Peyer's patch (tissue), 4 donors: ENCODE results near the gene LRRC26. TPM values are rescaled to one million over a fixed set of nuclear protein-coding genes. Genes with fewer than 3 reads are reported as not detected.
"Not testable (repeated sequence)": the region's sequence is repeated elsewhere in the genome, so short reads cannot be mapped to it uniquely, and the experiment has no call there.

Experiments
- DNase-seq, 3 donors: peaks; one replicate each; pipeline ENCODE4 v3.0.0-alpha.2; 2017 to 2019
- H3K27ac ChIP-seq, 4 donors: fragments of 200-600 bp; sonication (generic); one replicate each; pipeline ENCODE4 v1.5.1; 2016 to 2019
- H3K27me3 ChIP-seq, 2 donors: fragments of 200-600 bp; sonication (generic); one replicate each; pipeline ENCODE4 v1.5.1; 2019
- H3K36me3 ChIP-seq, 3 donors: fragments of 200-600 bp; sonication (generic); one replicate each; pipeline ENCODE4 v1.5.1; 2016 to 2019
- H3K4me1 ChIP-seq, 4 donors: fragments of 200-600 bp; sonication (generic); one replicate each; pipeline ENCODE4 v1.5.1; 2016 to 2019
- H3K4me3 ChIP-seq, 4 donors: fragments of 200-600 bp; sonication (generic); 1 replicate in 3 of 4; 2 replicates in 1 of 4; pipeline ENCODE4 v1.5.1; 2016 to 2019; ENCODE audit warnings: mild to moderate bottlenecking in 1 of 4
- H3K9me3 ChIP-seq, 4 donors: fragments of 200-600 bp; sonication (generic); one replicate each; pipeline ENCODE4 v1.5.1; 2016 to 2019; ENCODE audit warnings: mild to moderate bottlenecking in 1 of 4
- POLR2A ChIP-seq, 2 donors: fragments of 450-650 bp; IDR thresholded peaks; one replicate each; pipeline ENCODE4 v1.5.1; 2017; ENCODE audit warnings: antibody characterized with exemption in 2 of 2, mild to moderate bottlenecking in 2 of 2, moderate library complexity in 2 of 2
- total RNA-seq, 4 donors: library from RNA; depleted of rRNA; stranded (reverse); fragments of >200 nt; gene quantifications; one replicate each; pipeline ENCODE4 v1.1.0, GENCODE V29; 2016
- TF ChIP-seq, protein P1 (sequence below), 6 experiments: fragments of 450-650 bp in 4 of 6; fragments of 200-600 bp in 2 of 6; sonication (generic) in 1 of 6; IDR thresholded peaks; one replicate each; pipeline ENCODE4 v1.5.1; 2017 to 2019; ENCODE audit warnings: antibody characterized with exemption in 6 of 6, mild to moderate bottlenecking in 3 of 6, moderate library complexity in 1 of 6

The LRRC26 gene
- total RNA-seq, 4 donors from 2014 or later = 14.5 to 45.7 (median 34.1) TPM

DNA sequence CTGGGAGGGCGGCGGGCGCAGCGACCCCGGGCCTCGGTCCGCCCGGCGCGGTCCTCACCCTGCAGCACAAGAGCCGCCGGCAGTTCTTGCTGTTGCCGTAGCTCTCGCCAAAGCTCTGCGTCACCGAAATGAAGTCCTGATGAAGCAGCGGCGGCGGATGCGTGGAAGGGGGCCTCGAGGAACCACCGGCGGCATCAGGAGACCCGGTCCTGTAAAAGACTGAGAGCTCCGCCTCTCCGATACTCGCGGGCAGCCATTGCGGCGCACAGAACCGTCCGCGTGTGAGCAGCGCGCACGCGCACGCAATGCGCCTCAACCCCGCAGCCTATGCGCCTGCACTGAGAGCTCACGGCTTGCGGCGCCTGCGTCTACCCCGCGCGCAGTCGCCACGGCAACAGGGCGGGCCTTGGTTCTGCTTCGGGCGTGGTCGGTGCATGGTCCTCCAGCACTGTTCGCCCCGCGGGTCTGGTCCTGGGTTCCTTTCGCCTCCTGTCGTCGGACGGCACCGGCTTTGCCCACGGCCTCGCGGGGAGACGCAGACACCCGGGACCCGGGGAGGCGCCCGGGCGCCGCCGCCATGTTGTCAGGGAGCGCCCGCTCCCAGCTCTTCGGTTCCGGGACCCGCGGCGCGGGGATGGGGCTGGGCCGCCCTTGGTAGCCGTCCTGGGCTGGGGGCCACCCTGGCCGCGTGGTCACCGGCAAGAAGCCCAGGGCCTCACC, 40.2 kb downstream of the LRRC26 start:
- H3K36me3 ChIP-seq = no peaks in the 10 kb centered on the region
- DNase-seq = peak; percentile 86 to 96 (median 94)
- TF ChIP-seq POLR2A (IDR thresholded peaks at IDR 0.05) = peak; percentile 53 to 67
- TF ChIP-seq, protein P1, sequence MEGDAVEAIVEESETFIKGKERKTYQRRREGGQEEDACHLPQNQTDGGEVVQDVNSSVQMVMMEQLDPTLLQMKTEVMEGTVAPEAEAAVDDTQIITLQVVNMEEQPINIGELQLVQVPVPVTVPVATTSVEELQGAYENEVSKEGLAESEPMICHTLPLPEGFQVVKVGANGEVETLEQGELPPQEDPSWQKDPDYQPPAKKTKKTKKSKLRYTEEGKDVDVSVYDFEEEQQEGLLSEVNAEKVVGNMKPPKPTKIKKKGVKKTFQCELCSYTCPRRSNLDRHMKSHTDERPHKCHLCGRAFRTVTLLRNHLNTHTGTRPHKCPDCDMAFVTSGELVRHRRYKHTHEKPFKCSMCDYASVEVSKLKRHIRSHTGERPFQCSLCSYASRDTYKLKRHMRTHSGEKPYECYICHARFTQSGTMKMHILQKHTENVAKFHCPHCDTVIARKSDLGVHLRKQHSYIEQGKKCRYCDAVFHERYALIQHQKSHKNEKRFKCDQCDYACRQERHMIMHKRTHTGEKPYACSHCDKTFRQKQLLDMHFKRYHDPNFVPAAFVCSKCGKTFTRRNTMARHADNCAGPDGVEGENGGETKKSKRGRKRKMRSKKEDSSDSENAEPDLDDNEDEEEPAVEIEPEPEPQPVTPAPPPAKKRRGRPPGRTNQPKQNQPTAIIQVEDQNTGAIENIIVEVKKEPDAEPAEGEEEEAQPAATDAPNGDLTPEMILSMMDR (IDR thresholded peaks at IDR 0.05) = no peak
- H3K27me3 ChIP-seq = no peaks in the 10 kb centered on the region
- H3K4me1 ChIP-seq = peaks cover 0 to 38% (median 23%) of the 10 kb centered on the region in 4 donors
- peak overlapping the region; percentile 62 to 86 (median 83) for H3K27ac ChIP-seq
- peak overlapping the region; percentile 63 to 94 (median 86) for H3K4me3 ChIP-seq
- H3K9me3 ChIP-seq = peaks cover 0 to 7% (median 3%) of the 10 kb centered on the region in 4 donors

DNA sequence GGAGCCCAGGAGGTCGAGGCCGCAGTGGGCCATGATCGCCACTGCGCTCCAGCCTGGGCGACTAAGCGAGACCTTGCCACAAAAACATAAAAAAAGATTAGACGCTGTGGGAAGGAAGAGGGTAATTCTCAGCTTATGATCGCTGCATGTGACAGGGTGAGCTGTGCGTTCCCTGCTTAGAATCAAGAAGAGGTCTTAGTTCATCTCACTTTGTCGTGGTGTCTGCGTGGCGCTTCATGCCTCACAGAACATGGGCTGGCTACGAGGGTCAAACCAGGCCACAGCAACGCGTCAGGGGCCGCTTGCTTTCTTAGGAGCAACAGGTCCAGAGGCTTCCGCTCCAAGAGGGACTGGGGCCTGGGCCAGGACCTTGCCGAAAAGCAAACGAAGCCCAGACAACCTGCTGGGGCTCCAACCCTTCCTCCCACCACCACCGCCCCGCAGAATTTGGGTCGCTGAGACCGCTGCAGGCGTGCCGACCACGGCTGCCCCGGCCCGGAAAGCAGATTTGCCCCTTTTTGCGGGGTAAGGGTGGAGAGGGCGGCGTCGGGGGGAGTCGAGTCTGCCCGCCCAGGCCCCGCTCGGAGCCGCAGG, 40.9 kb downstream of the LRRC26 start:
- H3K4me3 ChIP-seq = peak overlapping the region; percentile 63 to 94 (median 86)
- peak in 2 of 3 donors; percentile 47 to 60 for DNase-seq
- peaks cover 0 to 38% (median 23%) of the 10 kb centered on the region in 4 donors for H3K4me1 ChIP-seq
- H3K9me3 ChIP-seq = peaks cover 0 to 7% (median 3%) of the 10 kb centered on the region in 4 donors
- no peaks in the 10 kb centered on the region for H3K36me3 ChIP-seq
- H3K27ac ChIP-seq = peak overlapping the region; percentile 62 to 86 (median 83)
- no peaks in the 10 kb centered on the region for H3K27me3 ChIP-seq
- TF ChIP-seq, protein P1 (IDR thresholded peaks at IDR 0.05) = no peak
- no peak for TF ChIP-seq POLR2A (IDR thresholded peaks at IDR 0.05)

DNA sequence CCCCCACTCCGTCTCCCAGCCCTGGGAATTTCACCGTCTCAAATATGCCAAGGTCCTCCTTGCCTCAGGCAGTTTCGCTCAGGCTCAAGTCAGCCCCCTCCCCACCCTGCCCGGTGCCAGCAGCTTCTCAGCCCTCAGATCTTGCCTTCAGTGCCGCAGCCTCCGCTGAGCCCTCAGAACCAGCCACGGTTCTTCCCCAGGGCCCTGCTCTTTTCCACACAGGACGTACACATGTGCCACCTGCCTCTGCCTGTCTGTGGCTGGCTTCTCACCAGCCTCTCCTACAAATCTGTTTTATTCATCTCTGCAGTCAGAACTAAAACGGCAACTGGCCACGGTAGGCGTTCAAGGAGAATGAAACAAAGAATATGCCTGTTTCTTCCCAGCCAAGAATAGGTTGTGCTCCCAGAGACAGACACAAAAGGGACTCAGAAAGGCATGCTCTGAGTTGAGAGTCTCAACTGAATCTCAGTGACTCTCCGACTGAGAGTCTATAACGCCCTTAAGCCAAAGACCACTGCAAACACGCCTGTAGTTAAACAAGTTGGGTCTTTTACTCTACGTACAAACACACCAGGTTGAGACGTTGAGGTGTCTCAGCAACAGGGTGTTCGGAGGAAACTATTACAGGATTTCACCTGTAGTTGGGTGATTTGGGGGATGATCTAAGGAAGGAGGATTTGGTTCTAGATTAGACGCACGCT, 41.5 kb downstream of the LRRC26 start:
- TF ChIP-seq, protein P1 (IDR thresholded peaks at IDR 0.05) = no peak
- TF ChIP-seq POLR2A (IDR thresholded peaks at IDR 0.05) = no peak
- Histone ChIP-seq H3K27ac (peak overlapping the region; percentile 62 to 86 (median 83)), H3K9me3 (peaks cover 0 to 7% (median 3%) of the 10 kb centered on the region in 4 donors), H3K4me1 (peaks cover 0 to 38% (median 23%) of the 10 kb centered on the region in 4 donors), H3K36me3 (no peaks in the 10 kb centered on the region), H3K4me3 (peak overlapping the region; percentile 63 to 94 (median 86)), H3K27me3 (no peaks in the 10 kb centered on the region)
- DNase-seq = no peak

DNA sequence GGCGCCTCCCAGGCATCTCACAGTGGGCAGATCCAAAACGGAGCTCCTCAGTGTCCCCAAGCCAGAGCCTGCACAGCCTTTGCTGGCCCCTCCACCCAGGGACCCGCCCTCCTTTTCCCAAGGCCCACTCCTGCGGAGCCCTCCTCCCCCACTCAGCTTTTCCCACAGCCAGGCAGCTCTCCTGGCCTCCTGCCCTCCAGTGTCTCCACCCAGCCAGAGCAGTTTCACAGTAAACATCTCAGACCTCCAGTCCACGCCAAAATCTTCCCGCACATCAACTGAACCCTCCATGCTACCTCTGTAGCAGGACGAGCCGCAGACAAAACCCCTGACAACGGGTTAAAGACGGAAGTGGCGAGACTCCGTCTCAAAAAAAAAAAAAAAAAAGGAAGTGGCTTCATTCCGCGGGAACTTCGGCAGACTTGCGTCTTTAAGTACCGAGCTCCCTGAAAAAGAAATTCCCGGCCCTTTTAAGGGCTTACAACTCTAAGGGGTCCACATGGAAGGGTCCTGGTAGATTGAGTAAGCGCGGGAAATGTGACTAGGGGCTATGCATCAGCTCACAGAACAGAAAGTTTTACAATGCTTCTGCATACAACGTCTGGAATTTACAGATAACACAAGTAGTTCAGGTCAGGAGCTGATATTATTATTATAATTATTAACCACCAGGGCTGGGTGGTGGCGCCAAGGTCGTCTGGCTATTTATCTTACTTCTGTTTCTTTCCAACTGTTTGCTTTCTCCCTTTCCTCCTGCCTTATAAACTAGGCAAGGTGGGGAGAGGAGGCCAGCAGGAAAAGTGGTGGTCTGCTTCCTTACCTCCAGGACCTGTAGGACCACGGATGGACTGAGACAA, 42.3 kb downstream of the LRRC26 start:
- Histone ChIP-seq H3K27me3 (no peaks in the 10 kb centered on the region), H3K27ac (peak overlapping the region; percentile 62 to 86 (median 83)), H3K36me3 (no peaks in the 10 kb centered on the region), H3K4me3 (peak overlapping the region; percentile 25 to 94 (median 64)), H3K4me1 (peaks cover 0 to 38% (median 23%) of the 10 kb centered on the region in 4 donors), H3K9me3 (peaks cover 0 to 7% (median 3%) of the 10 kb centered on the region in 4 donors)
- no peak for TF ChIP-seq POLR2A (IDR thresholded peaks at IDR 0.05)
- TF ChIP-seq, protein P1 (IDR thresholded peaks at IDR 0.05) = peak in 3 of 6 experiments; percentile 16 to 30 (median 19)
- DNase-seq = peak in 2 of 3 donors; percentile 62 to 63

DNA sequence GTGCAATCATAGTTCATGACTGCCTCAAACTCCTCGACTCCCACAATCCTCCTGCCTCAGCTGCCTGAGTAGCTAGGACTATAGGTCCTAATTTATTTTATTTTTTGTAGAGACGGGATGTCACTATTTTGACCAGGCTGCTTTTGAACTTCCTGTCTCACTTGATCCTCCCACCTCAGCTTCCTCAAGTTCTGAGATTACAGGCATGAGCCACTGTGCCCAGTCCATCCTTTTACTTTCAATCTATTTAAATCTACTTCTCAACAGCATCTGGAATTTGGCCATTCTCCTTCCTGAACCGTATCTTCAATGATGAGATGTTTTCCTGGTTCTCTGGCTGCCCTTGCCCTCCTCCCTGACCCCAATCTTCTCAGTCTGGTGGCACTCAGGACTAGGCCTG, 43.1 kb downstream of the LRRC26 start:
- H3K27me3 ChIP-seq = no peaks in the 10 kb centered on the region
- TF ChIP-seq POLR2A (IDR thresholded peaks at IDR 0.05) = no peak
- TF ChIP-seq, protein P1 (IDR thresholded peaks at IDR 0.05) = no peak
- H3K9me3 ChIP-seq = peaks cover 0 to 7% (median 3%) of the 10 kb centered on the region in 4 donors
- H3K36me3 ChIP-seq = no peaks in the 10 kb centered on the region
- H3K4me3 ChIP-seq = peak overlapping the region; percentile 25 to 94 (median 64)
- peaks cover 0 to 38% (median 23%) of the 10 kb centered on the region in 4 donors for H3K4me1 ChIP-seq
- no peak for DNase-seq
- H3K27ac ChIP-seq = peak overlapping the region; percentile 62 to 86 (median 83)

DNA sequence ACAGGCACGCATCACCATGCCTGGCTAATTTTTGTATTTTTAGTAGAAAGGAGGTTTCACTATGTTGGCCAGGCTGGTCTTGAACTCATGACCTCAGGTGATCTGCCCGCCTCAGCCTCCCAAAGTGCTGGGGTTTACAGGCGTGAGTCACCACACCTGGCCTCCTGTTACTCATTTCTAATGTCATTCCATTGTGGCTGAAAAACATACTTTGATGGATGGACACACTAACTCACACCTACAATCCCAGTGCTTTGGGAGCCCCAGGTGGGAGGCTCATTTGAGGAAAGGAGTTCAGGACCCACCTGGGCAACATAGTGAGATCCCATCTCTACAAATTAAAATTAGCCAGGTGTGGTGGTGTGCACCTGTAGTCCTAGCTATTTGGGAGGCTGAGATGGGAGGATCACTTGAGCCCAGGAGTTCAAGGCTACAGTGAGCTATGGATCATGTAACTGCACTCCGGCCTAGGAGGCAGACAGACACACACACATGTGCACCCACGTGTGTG, 45.8 kb downstream of the LRRC26 start:
- not testable (repeated sequence) for H3K27me3 ChIP-seq, H3K27ac ChIP-seq, H3K36me3 ChIP-seq, H3K4me3 ChIP-seq, H3K9me3 ChIP-seq, DNase-seq
- H3K4me1 ChIP-seq = peaks cover 0 to 29% (median 22%) of the 10 kb centered on the region in 4 donors
